Skeletal muscle satellite cell (primary cell): Measurements from ENCODE around the gene LGR6.

Source experiments
- H3K27me3 ChIP-seq: 2 replicates; pipeline ENCODE4 v1.7.0; 2013; ENCODE audit warnings: low read length; ENCODE audit not compliant: control insufficient read depth, insufficient read depth
- H3K36me3 ChIP-seq: 2 replicates; pipeline ENCODE4 v1.7.0; 2013; ENCODE audit warnings: mild to moderate bottlenecking, control low read depth, low read length; ENCODE audit not compliant: insufficient read depth
- H3K4me1 ChIP-seq: 2 replicates; pipeline ENCODE4 v1.7.0; 2013; ENCODE audit warnings: low read length; ENCODE audit not compliant: control insufficient read depth, insufficient read depth
- H3K4me2 ChIP-seq: 2 replicates; pipeline ENCODE4 v1.7.0; 2013; ENCODE audit warnings: mild to moderate bottlenecking, low read length
- H3K4me3 ChIP-seq: 2 replicates; pipeline ENCODE4 v1.7.0; 2013; ENCODE audit warnings: low read length
- H3K9ac ChIP-seq: 2 replicates; pipeline ENCODE4 v1.7.0; 2013; ENCODE audit warnings: mild to moderate bottlenecking, low read depth, low read length, moderate library complexity
- H3K9me3 ChIP-seq: replicated peaks from 2 replicates; pipeline ENCODE4 v1.7.0; 2013; ENCODE audit warnings: mild to moderate bottlenecking, control low read depth, low read length

LGR6 gene

DNA sequence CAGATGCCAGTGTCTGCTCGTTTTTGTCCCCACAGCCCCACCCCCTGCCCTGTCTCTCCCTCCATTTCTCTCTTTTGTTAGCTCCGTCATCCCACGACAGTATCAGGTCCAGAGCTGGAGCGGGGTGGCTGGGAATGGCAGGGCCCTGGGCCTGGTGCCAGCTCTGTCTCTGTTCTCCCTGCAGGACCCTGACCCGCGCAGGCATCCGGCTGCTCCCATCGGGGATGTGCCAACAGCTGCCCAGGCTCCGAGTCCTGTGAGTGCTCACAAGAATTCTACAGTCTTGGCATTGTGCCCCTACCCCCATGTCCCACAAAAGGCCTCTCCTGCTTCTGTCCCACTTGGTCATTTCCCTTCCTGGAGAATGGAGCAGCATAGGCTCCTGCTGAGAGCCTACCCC is 110.8 kb downstream of the LGR6 start:
- Histone ChIP-seq H3K4me2 (no peak overlapping the region), H3K4me3 (no peak overlapping the region), H3K4me1 (peaks cover 3% of the 10 kb centered on the region), H3K9ac (no peak overlapping the region), H3K9me3 (no peaks in the 10 kb centered on the region), H3K36me3 (no peaks in the 10 kb centered on the region), H3K27me3 (peaks cover 67% of the 10 kb centered on the region)

DNA sequence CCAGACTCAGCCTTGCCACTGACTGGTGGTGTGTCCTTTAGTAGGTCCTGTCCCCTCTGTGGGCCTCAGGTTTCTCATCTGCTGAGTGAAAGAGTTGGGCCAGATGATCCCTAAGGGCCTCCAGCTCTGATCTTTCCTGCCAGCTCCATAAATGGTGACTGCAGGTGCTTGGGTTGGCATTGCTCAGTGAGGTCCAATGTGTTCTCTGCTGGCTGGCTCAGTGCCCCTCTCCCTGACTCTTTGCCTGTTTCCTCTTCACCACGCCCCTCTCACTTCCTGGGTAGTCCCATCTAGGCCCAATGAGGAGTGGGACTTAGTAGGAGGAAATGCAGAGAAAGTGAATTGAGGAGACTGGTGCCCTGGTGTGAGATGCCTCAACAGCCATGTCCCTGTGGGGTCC is 111.6 kb downstream of the LGR6 start:
- Histone ChIP-seq H3K4me3 (no peak overlapping the region), H3K4me2 (no peak overlapping the region), H3K9ac (no peak overlapping the region), H3K36me3 (no peaks in the 10 kb centered on the region), H3K27me3 (peaks cover 64% of the 10 kb centered on the region), H3K9me3 (no peaks in the 10 kb centered on the region), H3K4me1 (peaks cover 3% of the 10 kb centered on the region)

DNA sequence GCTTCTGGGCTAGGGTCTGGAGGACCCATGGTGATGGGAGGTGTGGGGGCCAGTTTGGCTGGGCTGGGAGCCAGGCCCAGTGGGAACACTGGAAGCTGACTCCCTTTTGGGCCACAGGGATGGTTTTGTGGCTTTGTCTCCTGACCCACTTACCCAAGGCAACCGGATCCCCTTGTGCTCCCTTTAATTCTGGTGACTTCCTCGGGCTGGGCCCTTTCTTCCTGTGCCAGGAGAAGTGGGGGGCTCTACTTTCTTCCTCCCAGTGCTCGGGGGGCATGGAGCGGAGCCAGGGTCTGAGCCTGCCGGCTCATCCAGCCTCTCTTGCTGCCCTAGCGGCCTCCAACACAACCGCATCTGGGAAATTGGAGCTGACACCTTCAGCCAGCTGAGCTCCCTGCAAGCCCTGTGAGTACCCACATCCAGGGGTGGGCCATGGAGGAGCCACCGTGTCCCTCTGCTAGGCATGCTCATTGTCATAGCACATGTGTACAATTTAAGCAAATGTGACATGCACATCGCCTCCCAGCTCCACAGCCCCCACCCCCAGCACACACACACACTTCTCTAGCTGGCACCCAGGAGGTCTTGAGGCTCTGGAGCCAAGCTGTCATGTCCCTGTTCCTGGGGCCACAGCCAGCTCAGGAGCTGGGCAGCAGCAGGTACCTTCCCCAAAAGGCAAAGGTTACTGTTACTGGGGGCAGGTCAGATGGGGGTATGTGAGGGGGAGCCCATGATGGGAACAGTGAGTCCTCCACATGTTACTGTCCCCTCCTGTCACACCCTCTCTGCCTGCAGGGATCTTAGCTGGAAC is 113.1 kb downstream of the LGR6 start:
- H3K4me3 ChIP-seq = no peak overlapping the region
- H3K36me3 ChIP-seq = no peaks in the 10 kb centered on the region
- H3K27me3 ChIP-seq = peaks cover 59% of the 10 kb centered on the region
- peaks cover 3% of the 10 kb centered on the region for H3K4me1 ChIP-seq
- H3K4me2 ChIP-seq = no peak overlapping the region
- no peaks in the 10 kb centered on the region for H3K9me3 ChIP-seq
- H3K9ac ChIP-seq = no peak overlapping the region

DNA sequence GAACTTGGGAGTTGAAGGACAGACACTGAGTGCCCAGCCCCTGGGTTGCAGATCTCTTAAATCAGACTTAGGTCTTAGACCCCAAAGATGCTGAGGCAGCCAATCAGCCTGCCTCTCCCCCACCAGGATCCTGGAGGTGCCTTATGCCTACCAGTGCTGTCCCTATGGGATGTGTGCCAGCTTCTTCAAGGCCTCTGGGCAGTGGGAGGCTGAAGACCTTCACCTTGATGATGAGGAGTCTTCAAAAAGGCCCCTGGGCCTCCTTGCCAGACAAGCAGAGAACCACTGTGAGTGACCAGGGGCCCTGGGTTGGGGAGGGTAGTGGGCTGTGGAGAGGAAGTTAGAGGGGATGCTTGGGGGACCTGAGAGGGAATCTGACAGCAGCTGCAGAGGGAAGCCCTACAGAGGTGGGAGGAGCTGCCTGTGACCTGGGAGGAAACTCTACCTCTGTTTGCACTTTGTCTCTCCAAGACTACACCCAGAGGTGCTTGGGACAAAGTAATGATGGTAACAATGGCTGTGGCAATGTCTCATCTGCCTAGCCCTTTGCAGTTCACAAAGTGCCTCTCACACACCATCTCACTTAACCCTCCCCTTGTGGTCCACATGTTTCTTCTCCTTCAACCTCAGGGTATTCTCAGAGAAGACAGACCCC is 116.6 kb downstream of the LGR6 start:
- H3K9me3 ChIP-seq = no peaks in the 10 kb centered on the region
- no peaks in the 10 kb centered on the region for H3K36me3 ChIP-seq
- no peak overlapping the region for H3K9ac ChIP-seq
- no peak overlapping the region for H3K4me2 ChIP-seq
- no peaks in the 10 kb centered on the region for H3K4me1 ChIP-seq
- H3K4me3 ChIP-seq = no peak overlapping the region
- H3K27me3 ChIP-seq = peaks cover 61% of the 10 kb centered on the region

DNA sequence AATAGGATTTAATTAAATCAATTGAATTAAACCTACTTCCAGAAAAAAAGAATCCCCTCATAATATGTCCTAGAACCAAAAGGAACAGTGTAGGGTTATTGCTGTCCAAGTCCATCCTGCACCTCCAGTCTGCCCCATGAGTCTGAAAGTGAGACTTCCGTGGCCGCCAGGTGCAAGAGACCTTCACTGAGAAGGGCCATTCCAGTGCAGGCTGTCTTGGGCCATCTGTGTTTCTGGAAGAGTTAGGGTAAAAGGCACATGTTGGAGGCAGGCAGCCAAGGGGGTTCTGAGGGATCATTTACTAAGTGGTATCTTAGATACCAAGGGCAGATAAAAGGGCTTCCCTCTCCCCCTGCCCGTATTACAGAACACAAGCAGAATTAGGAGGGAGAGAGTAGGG is 117.1 kb downstream of the LGR6 start:
- no peaks in the 10 kb centered on the region for H3K4me1 ChIP-seq
- no peak overlapping the region for H3K4me3 ChIP-seq
- H3K27me3 ChIP-seq = peaks cover 61% of the 10 kb centered on the region
- no peak overlapping the region for H3K4me2 ChIP-seq
- H3K9me3 ChIP-seq = no peaks in the 10 kb centered on the region
- no peaks in the 10 kb centered on the region for H3K36me3 ChIP-seq
- H3K9ac ChIP-seq = no peak overlapping the region

DNA sequence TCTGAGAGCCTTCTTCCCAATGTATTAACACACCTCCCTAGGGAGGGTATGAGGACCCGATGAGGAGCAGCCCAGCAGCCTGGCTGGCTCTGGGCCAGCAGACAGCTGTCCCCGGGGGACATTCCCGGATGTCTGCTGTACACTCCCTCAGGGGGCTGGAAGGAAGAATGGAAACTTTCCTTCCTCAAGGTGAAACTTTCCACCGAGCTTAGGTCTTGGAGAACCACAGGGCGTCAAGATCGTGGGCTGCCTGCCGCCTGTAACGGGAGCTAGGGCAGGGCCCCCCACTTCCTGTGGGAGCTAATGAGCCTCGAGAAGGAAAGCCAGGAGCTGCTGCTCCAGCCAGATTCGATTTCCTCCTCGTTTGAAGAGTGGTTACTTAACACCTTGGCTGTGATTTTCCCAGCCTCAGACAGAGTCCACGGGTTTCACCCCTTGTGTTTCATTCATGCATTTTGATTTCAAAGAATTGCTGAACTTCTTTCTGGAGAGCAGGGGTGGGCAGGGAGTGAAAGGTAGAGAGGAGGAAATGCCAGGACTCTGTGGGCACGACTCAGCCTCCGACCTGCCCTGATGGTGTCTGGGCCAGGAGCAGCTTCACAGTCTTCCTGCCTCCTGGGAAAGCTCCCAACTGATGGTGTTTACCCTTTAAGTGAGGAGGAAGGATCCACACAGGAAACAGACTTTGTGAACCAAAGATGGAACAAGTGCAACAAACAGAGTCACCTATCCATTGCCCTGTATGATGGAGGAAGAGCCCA is 118.5 kb downstream of the LGR6 start:
- Histone ChIP-seq H3K9ac (no peak overlapping the region), H3K27me3 (peaks cover 62% of the 10 kb centered on the region), H3K4me2 (no peak overlapping the region), H3K4me3 (no peak overlapping the region), H3K4me1 (no peaks in the 10 kb centered on the region), H3K36me3 (no peaks in the 10 kb centered on the region), H3K9me3 (no peaks in the 10 kb centered on the region)

DNA sequence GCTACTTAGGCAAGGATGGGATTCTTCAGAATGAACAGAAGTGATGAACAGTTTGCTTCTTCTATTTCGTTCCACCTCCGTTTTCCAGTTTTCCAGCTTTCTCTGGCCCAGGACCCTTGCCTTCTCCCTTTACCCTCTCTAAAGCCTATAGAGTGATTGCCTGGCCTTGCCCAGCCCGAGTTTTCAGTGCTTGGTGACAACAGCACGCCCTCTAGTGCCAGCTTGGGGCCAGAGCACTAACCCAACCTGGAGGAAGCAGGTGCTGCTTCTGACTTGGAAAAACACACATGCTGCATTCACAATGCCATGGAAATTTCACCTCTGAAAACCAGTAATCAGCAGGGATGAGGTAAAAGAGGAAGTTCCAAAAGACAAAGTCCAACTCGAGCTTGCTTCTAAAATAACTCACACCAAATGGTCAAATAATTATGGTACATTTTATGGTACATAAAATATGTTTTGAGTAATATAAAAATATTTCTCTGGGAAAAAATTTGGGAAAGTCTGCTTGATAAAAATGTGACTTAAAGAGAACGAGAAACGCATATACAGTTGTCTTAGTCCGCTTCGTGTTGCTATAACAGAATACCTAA is 122.1 kb downstream of the LGR6 start:
- Histone ChIP-seq H3K9me3 (no peaks in the 10 kb centered on the region), H3K4me3 (no peak overlapping the region), H3K36me3 (no peaks in the 10 kb centered on the region), H3K4me1 (no peaks in the 10 kb centered on the region), H3K4me2 (no peak overlapping the region), H3K27me3 (peaks cover 46% of the 10 kb centered on the region), H3K9ac (no peak overlapping the region)

DNA sequence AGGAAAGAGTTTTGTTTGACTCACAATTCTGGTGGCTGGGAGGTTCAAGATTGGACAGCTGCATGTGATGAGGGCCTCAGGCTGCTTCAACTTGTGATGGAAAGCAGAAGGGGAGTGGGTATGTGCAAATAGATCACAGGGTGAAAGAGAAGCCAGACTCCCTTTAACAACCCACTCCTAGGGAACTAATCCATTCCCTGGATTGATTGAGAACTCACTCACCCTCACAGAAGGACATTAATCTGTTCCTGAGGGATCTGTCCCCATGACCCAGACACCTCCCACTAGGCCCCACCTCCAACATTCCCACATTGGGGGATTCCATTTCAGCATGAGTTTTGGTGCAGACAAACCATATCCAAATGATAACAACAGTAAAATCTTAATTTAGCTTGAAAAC is 122.6 kb downstream of the LGR6 start:
- Histone ChIP-seq H3K4me2 (no peak overlapping the region), H3K36me3 (no peaks in the 10 kb centered on the region), H3K4me1 (no peaks in the 10 kb centered on the region), H3K27me3 (peaks cover 48% of the 10 kb centered on the region), H3K4me3 (no peak overlapping the region), H3K9me3 (no peaks in the 10 kb centered on the region), H3K9ac (no peak overlapping the region)

DNA sequence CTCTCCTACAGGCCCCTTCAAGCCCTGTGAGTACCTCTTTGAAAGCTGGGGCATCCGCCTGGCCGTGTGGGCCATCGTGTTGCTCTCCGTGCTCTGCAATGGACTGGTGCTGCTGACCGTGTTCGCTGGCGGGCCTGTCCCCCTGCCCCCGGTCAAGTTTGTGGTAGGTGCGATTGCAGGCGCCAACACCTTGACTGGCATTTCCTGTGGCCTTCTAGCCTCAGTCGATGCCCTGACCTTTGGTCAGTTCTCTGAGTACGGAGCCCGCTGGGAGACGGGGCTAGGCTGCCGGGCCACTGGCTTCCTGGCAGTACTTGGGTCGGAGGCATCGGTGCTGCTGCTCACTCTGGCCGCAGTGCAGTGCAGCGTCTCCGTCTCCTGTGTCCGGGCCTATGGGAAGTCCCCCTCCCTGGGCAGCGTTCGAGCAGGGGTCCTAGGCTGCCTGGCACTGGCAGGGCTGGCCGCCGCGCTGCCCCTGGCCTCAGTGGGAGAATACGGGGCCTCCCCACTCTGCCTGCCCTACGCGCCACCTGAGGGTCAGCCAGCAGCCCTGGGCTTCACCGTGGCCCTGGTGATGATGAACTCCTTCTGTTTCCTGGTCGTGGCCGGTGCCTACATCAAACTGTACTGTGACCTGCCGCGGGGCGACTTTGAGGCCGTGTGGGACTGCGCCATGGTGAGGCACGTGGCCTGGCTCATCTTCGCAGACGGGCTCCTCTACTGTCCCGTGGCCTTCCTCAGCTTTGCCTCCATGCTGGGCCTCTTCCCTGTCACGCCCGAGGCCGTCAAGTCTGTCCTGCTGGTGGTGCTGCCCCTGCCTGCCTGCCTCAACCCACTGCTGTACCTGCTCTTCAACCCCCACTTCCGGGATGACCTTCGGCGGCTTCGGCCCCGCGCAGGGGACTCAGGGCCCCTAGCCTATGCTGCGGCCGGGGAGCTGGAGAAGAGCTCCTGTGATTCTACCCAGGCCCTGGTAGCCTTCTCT is 124.6 kb downstream of the LGR6 start:
- Histone ChIP-seq H3K9me3 (no peaks in the 10 kb centered on the region), H3K4me1 (no peaks in the 10 kb centered on the region), H3K27me3 (peaks cover 49% of the 10 kb centered on the region), H3K36me3 (no peaks in the 10 kb centered on the region), H3K4me2 (no peak overlapping the region), H3K4me3 (no peak overlapping the region), H3K9ac (no peak overlapping the region)

DNA sequence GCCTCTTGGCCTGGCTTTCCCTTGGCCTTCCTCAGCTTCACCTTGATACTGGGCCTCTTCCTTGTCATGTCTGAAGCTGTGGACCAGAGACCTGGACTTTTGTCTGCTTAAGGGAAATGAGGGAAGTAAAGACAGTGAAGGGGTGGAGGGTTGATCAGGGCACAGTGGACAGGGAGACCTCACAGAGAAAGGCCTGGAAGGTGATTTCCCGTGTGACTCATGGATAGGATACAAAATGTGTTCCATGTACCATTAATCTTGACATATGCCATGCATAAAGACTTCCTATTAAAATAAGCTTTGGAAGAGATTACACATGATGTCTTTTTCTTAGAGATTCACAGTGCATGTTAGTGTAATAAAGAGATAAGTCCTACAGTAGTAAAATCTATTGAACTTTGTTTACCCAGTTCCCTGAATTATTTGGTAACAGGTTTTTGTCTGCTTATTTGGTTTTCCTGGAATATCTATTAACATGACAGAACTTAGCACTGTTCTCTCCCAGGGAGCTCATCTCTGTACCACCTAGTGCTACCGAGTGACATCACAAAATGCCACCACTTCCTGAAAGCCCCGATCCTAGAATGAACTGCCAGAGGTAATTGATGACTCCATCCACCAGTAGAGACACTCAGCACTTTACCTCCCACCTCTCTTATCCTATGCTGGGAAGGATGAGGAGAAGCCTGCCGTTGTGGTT is 125.9 kb downstream of the LGR6 start:
- no peak overlapping the region for H3K9ac ChIP-seq
- H3K9me3 ChIP-seq = no peaks in the 10 kb centered on the region
- H3K4me1 ChIP-seq = no peaks in the 10 kb centered on the region
- H3K36me3 ChIP-seq = no peaks in the 10 kb centered on the region
- no peak overlapping the region for H3K4me3 ChIP-seq
- no peak overlapping the region for H3K4me2 ChIP-seq
- H3K27me3 ChIP-seq = peaks cover 37% of the 10 kb centered on the region
